Gastroesophageal sphincter (tissue), 4 donors: ENCODE results near the gene OR10D3. TPM values are rescaled to one million over a fixed set of nuclear protein-coding genes. Genes with fewer than 3 reads are reported as not detected.

Source experiments
- ATAC-seq: fragments of 150-250 bp; one replicate; pipeline ENCODE4 v1.9.1; 2016; ENCODE audit warnings: mild to moderate bottlenecking, moderate library complexity
- H3K27ac ChIP-seq, 4 donors: fragments of 200-600 bp; sonication (generic) in 3 of 4; 1 replicate in 3 of 4; 2 replicates in 1 of 4; pipeline ENCODE4 v1.5.1; 2016 to 2019
- H3K27me3 ChIP-seq: fragments of 200-600 bp; sonication (generic); one replicate; pipeline ENCODE4 v1.5.1; 2019
- H3K36me3 ChIP-seq, 2 donors: fragments of 200-600 bp; sonication (generic); one replicate each; pipeline ENCODE4 v1.5.1; 2019; ENCODE audit warnings: control low read depth in 1 of 2
- H3K4me1 ChIP-seq, 3 donors: fragments of 200-600 bp; sonication (generic); 1 replicate in 2 of 3; 2 replicates in 1 of 3; pipeline ENCODE4 v1.5.1; 2016 to 2019; ENCODE audit warnings: control low read depth in 2 of 3
- H3K4me3 ChIP-seq, 2 donors: fragments of 200-600 bp; sonication (generic); one replicate each; pipeline ENCODE4 v1.5.1; 2019; ENCODE audit warnings: mild to moderate bottlenecking in 1 of 2, moderate library complexity in 1 of 2
- H3K9me3 ChIP-seq, 3 donors: fragments of 200-600 bp; sonication (generic); one replicate each; pipeline ENCODE4 v1.5.1; 2017 to 2019; ENCODE audit warnings: control low read depth in 2 of 3
- EP300 ChIP-seq: sonication (generic); formaldehyde crosslinking; IDR thresholded peaks from one replicate; pipeline ENCODE4 v1.6.1; 2017; ENCODE audit warnings: antibody characterized with exemption, mild to moderate bottlenecking
- POLR2A ChIP-seq, 2 donors: fragments of 450-650 bp; IDR thresholded peaks; one replicate each; pipeline ENCODE4 v1.6.1; 2017; ENCODE audit warnings: antibody characterized with exemption in 2 of 2, mild to moderate bottlenecking in 2 of 2, moderate library complexity in 1 of 2
- POLR2AphosphoS5 ChIP-seq: sonication (generic); formaldehyde crosslinking; IDR thresholded peaks from one replicate; pipeline ENCODE4 v1.6.1; 2017; ENCODE audit warnings: antibody characterized with exemption
- WGBS, 2 donors: methylation state at CpG; one replicate each; pipeline ENCODE4 v1.1.5; 2018; ENCODE audit warnings: low coverage in 1 of 2; 5-methylcytosine and 5-hydroxymethylcytosine counted together
- total RNA-seq, 4 donors: library from RNA; depleted of rRNA; stranded (reverse); fragments of >200 nt; gene quantifications; one replicate each; pipeline ENCODE4 v1.1.0, GENCODE V29; 2016
- TF ChIP-seq, protein P1 (sequence below), 4 experiments: fragments of 200-600 bp in 2 of 4; fragments of 450-650 bp in 2 of 4; sonication (generic) in 1 of 4; IDR thresholded peaks; one replicate each; pipeline ENCODE4 v1.5.1; 2017 to 2019; ENCODE audit warnings: antibody characterized with exemption in 4 of 4, mild to moderate bottlenecking in 2 of 4, moderate library complexity in 2 of 4

The OR10D3 gene
- total RNA-seq, 4 donors from 2014 or later = not detected

DNA sequence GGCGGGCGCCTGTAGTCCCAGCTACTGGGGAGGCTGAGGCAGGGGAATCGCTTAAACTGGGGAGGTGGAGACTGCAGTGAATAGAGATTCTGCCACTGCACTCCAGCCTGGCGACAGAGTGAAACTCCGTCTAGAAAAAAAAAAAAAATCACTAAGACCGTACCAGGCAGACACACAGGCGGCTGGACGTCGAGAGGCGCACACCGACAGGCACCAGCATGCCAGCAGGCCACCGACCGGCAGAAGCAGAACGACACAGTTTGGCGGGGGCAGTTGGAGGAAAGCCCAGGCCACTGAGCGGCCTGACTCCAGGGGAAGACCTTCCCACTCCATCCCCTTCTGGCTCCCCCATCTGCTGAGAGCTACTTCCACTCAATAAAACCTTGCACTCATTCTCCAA is 17.5 kb downstream of the OR10D3 start:
- H3K4me3 ChIP-seq = no peak overlapping the region
- H3K27ac ChIP-seq = no peak overlapping the region
- H3K36me3 ChIP-seq = no peaks in the 10 kb centered on the region
- TF ChIP-seq EP300 (no peak), POLR2AphosphoS5 (no peak), POLR2A (IDR thresholded peaks at IDR 0.05) (no peak)
- TF ChIP-seq, protein P1, sequence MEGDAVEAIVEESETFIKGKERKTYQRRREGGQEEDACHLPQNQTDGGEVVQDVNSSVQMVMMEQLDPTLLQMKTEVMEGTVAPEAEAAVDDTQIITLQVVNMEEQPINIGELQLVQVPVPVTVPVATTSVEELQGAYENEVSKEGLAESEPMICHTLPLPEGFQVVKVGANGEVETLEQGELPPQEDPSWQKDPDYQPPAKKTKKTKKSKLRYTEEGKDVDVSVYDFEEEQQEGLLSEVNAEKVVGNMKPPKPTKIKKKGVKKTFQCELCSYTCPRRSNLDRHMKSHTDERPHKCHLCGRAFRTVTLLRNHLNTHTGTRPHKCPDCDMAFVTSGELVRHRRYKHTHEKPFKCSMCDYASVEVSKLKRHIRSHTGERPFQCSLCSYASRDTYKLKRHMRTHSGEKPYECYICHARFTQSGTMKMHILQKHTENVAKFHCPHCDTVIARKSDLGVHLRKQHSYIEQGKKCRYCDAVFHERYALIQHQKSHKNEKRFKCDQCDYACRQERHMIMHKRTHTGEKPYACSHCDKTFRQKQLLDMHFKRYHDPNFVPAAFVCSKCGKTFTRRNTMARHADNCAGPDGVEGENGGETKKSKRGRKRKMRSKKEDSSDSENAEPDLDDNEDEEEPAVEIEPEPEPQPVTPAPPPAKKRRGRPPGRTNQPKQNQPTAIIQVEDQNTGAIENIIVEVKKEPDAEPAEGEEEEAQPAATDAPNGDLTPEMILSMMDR (IDR thresholded peaks at IDR 0.05) = no peak
- H3K27me3 ChIP-seq = no peaks in the 10 kb centered on the region
- no peaks in the 10 kb centered on the region for H3K4me1 ChIP-seq
- ATAC-seq = no peak
- H3K9me3 ChIP-seq = no peaks in the 10 kb centered on the region
- WGBS, 2 donors = 92% methylated on average over 5 of the region's 16 CpGs; no CpG with 5 or more reads in 1 of the 2 donors

DNA sequence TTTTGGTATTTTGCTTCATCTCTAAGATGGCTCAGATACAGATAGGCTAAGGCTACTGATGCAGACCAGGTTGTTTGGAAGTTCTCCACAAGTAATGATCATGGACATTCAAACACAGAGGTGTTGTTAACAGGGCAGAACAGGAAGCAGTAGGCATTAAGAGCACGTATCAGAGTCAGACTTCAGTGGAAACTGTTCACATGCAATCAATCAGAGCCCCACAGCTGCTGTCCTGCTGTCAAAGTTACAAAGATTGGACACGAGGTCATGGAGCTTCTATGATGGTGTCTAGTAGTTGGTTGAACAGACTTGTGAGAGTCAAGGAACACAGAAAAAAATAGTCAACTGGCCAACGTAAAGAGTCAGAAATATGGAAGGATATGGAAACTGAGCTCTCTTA is 19.8 kb downstream of the OR10D3 start:
- ATAC-seq = no peak
- Histone ChIP-seq H3K4me1 (no peaks in the 10 kb centered on the region), H3K27ac (no peak overlapping the region), H3K4me3 (no peak overlapping the region), H3K9me3 (no peaks in the 10 kb centered on the region), H3K27me3 (no peaks in the 10 kb centered on the region), H3K36me3 (no peaks in the 10 kb centered on the region)
- TF ChIP-seq EP300 (no peak), POLR2AphosphoS5 (no peak), POLR2A (IDR thresholded peaks at IDR 0.05) (no peak)
- TF ChIP-seq, protein P1 (IDR thresholded peaks at IDR 0.05) = no peak
- WGBS, 2 donors = 17 to 29% methylated on average over 3 of the region's 3 CpGs

DNA sequence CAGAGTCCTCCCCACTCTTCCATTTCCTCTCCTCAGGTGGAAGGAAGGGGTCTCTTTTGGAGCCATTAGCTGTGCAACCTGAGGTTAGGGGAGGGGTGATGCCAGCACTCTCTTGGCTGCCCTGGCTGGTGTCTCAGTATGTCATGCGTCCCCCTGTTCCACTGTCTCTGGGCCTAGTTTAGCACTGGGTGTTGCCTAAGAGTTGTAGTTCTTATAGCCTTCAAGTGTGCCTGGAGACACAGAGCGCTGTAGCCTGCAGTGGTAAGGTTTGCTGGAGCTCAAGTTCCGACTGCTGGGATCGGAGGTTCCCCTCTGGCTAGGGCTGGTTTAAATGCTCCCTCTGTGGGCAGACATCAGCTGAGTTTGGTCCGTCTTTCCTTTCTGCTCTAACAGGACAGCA is 20.9 kb downstream of the OR10D3 start:
- Histone ChIP-seq H3K4me1 (no peaks in the 10 kb centered on the region), H3K4me3 (no peak overlapping the region), H3K9me3 (no peaks in the 10 kb centered on the region), H3K36me3 (no peaks in the 10 kb centered on the region), H3K27me3 (no peaks in the 10 kb centered on the region), H3K27ac (no peak overlapping the region)
- TF ChIP-seq, protein P1 (IDR thresholded peaks at IDR 0.05) = no peak
- no peak for TF ChIP-seq EP300
- TF ChIP-seq POLR2AphosphoS5 = no peak
- no peak for TF ChIP-seq POLR2A (IDR thresholded peaks at IDR 0.05)
- no peak for ATAC-seq
- WGBS, 2 donors = 63 to 90% methylated on average over 2 to 3 of the region's 5 CpGs

DNA sequence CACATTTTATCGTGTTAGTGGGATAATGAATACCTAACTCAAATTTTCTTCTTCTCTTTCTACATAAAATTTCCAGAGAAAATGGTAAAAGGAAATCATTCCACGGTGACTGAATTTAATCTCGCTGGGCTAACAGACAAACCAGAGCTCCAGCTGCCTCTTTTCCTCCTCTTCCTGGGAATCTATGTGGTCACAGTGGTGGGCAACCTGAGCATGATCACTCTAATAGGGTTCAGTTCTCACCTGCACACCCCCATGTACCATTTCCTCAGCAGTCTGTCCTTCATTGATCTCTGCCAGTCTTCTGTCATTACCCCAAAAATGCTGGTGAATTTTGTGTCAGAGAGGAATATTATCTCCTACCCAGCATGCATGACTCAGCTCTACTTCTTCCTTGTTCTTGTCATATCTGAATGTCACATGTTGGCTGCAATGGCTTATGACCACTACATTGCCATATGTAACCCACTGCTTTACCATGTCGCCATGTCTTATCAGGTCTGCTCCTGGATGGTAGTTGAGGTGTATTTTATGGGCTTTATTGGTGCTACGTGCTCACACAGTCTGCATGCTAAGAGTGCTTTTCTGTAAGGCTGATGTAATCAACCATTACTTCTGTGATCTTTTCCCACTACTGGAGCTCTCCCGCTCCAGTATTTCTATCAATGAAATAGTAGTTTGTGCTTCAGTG is 24.1 kb downstream of the OR10D3 start:
- H3K36me3 ChIP-seq = no peaks in the 10 kb centered on the region
- H3K4me3 ChIP-seq = no peak overlapping the region
- no peak overlapping the region for H3K27ac ChIP-seq
- WGBS, 2 donors = 74 to 81% methylated on average over 4 to 6 of the region's 6 CpGs
- peaks cover 11% of the 10 kb centered on the region for H3K27me3 ChIP-seq
- TF ChIP-seq EP300 (no peak), POLR2A (IDR thresholded peaks at IDR 0.05) (no peak)
- TF ChIP-seq, protein P1 (IDR thresholded peaks at IDR 0.05) = no peak
- H3K9me3 ChIP-seq = no peaks in the 10 kb centered on the region
- no peaks in the 10 kb centered on the region for H3K4me1 ChIP-seq
- ATAC-seq = no peak

DNA sequence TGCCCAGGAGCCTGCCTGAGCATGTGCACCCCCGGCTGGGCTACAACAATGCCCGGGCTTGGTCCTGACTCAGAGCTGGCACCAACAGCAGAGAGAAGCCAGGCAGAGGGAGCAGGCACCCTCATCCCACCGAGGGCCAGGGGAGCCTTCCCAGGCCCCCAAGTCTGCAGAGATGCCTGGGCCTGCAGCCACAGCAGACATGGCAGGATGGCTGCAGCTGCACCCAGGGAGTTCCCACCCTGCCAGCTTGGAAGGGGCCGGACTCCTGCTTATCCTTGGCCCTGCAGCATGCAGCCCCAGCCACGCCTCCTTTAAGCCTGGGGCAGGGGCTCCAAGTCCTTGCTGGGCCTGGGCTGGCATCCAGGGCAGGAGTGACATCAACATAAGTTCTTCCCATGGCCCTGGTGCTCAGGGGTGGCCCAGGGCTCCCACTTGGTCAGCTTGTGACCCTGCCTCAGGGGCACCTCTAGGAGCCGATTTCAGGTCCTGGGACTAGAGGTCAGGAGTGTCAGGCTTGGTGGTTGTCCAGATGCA is 26.7 kb downstream of the OR10D3 start:
- ATAC-seq = no peak
- no peak overlapping the region for H3K4me3 ChIP-seq
- peaks cover 11% of the 10 kb centered on the region for H3K27me3 ChIP-seq
- no peak overlapping the region for H3K27ac ChIP-seq
- no peaks in the 10 kb centered on the region for H3K36me3 ChIP-seq
- TF ChIP-seq, protein P1 (IDR thresholded peaks at IDR 0.05) = no peak
- no peaks in the 10 kb centered on the region for H3K4me1 ChIP-seq
- H3K9me3 ChIP-seq = no peaks in the 10 kb centered on the region
- WGBS, 2 donors = 100% methylated on average over 1 of the region's 6 CpGs; no CpG with 5 or more reads in 1 of the 2 donors
